Germinal center (tissue), 1 donor: ENCODE results near the gene TMEM106C.
A peak's percentile ranks its signal among the peaks of the same experiment; 100 is the strongest.

Experiments
- DNase-seq: peaks from one replicate; pipeline ENCODE4 v3.0.0; 2012; ENCODE audit warnings: mixed read lengths, low spot score

TMEM106C gene

GRCh38 chr12:47995981-47996401, 32.6 kb downstream of the TMEM106C start:
- no peak for DNase-seq

DNA sequence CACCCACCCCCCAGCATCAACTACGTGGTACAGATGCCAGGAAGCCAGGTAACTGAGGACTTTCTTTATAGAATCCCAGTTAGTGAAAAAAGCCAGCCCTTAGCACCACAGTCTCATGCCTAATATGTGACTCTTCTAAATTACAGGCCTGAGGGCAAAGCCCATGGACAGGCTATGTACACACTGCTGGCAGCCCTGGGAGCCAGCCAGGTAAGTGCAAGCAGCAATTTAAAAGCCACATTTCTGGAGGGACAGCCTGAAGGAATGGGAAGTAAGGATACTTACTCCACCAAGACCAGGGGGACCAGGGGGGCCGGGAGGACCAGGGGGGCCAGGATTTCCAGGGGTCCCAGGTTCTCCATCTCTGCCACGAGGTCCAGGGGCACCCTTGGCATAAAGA, 33.9 kb downstream of the TMEM106C start:
- DNase-seq: no peak

GRCh38 chr12:47999816-48000215, 36.4 kb downstream of the TMEM106C start:
- DNase-seq: no peak

- no peak for DNase-seq
Measured at GRCh38 chr12:48000878-48001504, 37.6 kb downstream of the TMEM106C start.

DNA sequence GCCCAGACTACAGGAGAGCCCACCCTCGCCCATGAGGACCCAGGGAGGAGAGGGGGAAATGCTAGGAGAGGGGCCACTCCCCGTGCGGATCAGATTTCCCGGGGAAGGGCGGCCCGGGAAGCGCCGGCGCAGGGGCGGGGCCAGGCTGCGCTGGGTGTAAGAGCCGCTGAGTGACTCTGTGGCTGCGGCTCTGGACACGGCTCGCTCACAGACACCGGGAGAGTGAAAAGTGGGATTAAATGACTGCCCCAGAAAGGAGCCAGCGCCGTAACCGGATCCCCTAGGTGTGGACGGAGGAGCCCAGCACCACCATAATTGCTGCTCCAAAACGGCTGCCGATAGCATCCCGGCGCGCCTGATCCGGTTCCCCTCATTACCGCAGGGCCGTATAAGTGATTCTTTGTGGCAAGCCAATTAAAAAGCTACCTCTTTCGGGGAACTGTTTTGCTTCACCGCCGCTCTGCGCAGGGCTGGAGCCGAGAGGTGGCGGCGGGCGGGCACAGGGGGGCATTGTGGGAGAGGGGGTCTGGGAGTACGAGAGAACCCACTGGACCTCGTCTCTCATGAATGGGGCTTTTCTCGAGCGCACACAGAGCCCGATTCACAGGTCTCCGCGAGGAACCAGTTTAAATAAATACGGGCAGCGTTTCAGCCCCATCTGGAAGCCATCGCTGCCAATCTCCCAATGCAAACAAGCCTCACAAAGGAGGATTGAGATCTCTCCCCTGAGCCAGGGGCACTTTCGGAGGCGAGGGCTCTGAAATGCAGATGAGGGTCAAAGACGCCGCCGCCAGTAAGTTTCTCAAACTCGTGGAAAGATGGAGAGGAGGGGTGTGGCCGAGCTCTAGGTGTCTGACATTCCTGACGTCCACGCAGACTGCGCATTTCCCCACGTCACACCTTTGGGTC, 38.4 kb downstream of the TMEM106C start:
- no peak for DNase-seq

DNA sequence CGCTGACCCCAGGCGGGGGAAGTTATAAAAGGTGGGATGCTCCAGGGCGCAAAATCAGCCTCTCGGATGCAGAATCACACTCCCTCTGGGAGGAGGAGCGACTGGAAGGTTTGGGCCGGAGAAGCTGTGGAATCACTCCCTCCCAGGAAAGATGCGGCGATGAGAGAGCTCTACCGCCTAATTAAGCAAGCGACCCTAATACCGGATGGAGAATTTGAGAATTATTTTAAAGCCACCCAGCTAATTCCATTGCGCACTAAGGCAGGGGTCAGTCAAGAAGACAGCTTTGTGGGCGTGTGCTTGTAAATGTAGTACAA, 39.0 kb downstream of the TMEM106C start:
- no peak for DNase-seq

DNA sequence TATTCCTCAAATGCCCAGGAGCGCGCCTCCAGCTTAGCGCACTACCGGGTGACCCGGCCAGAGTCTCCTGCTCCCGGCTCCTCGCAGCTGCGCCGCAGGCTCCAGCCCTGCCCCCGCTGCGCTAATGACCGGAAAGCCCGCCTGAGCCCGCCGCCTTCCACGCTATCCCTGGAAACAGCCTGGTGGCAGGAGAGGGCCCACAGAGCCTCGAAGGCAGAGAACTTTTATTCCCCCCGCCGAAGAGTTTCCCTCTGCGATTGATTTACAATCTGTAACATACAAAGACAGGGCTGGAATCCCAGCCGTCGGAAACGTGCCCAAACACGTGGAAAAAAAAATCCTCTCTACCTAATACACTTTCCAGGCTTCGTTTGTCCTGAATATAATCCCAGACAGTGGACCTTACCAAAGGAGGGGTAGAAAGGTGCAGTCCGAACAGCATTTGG, 39.4 kb downstream of the TMEM106C start:
- DNase-seq: no peak

DNA sequence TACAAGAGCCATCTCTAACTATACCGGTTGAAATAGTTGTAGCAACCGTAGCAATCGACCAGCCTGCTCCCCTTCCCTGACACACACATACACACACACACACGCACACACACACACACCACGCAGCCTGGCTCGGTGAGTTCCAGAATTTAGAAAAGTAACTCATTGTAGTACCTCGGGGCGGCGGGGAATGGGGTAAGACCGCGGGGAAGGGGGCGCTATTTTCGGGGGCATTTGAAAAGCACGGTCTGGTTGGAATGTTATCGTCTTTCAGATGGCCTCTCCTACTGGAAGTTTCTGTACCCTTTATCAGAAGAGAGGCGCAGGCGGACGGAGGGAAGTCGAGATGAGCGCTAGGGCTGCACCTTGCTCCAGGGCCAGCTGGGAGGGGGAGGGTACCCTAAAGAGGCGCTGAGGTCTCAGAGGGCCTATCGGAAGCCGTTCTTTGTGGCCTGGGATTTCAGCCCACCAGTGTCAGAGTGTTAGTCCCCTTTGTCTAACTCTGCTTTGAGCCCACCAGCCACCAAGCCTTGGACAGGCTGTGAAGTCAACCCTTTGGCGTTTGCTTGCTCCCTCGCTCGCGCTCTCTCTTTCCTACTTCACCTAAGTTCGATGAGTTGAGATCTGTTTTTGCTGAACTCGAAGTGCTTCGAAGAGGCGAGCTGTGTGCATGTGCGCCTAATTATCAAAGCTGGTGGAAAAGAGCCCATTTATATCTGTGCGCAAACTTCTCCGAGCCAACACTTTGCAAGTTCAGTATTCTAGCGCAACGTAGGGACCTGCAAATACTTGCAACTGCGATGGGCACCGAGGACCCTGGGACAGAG, 40.0 kb downstream of the TMEM106C start:
- no peak for DNase-seq

DNA sequence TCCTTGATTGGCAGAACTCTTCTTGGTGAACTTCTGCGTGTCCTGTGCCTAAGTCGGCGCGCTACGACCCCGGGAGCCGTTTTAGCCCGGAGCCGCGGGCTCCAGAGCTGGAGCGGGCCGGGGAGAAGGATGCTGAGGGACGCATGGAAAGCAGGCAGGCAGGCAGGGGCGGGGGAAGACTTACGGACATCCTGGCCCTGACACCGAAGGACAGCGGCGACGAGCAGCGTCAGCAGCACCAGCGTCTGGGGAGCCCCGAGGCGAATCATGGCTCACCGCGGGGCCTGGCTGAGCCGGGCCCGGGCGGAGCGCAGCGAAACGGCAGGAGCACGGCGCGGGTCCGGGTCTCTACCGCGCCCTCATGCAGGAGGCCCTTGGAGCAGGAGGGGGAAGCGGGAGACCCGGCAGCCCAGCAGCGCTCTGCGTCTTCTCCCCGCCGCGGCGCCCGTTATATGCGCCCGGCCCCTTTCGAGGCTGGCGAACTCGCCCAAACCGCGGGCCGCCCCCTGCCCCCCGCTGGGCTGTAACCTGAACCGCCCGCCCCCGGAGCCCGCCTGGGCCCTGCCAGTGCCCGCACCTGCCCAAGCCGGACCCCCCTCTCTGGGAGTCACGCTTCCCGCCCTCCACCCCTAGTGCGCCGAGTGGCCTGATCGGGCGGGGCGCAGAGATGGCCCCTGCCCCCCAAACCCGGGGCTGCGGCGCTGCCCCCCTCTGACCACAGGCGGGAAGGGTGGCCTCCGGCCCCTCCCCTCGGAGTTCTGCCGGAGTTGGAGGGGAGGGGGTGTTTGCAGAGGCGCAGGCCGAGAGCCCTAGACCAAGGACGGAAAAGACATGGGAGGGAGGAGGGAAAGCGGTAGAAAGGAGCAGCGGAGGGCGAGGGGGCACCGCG, 40.9 kb downstream of the TMEM106C start, which contains the start of gene COL2A1:
COL2A1 (minus strand) TSS at position 424 of the 889 bp plus-strand sequence; CDS start at position 269, 155 bp downstream.
- peak; percentile 37 for DNase-seq

GRCh38 chr12:48005001-48005749, 41.8 kb downstream of the TMEM106C start:
- DNase-seq: no peak

DNA sequence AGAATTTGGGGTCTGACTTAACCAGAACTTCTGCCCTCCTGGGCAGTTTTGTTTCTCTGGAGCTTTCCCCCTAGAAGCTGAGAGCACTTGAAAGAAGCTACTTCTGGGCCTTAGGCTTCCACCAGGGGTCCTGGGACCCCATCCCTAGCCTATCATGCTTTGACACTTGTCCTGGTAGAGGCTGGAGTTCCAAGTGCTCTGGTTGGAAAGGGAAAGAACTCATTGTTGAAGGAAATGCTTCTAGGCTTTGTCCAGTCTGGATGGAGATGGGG, 42.3 kb downstream of the TMEM106C start:
- no peak for DNase-seq

- no peak for DNase-seq
Measured at GRCh38 chr12:48007206-48007605, 43.8 kb downstream of the TMEM106C start.

GRCh38 chr12:48008349-48008748, 45.0 kb downstream of the TMEM106C start:
- no peak for DNase-seq

DNA sequence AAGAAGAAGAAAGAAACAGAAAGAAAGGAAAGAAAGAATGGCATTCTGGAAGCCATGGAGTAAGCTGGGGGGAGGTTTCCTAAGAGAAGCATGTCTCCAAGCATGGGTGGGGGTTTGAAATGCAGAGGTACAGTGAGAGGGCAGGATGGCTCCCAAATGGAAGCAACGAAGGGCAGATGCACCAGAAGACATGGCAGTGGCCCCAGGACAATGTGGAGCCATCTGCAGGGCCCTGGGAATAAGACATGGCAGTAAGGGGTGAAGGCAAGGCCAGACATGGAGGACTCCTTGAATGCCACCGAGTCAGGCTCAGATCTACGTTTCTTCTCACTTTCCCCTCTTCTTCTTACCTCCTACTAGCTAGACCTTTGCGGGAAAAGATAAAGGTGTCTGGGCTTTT, 45.6 kb downstream of the TMEM106C start:
- no peak for DNase-seq

DNA sequence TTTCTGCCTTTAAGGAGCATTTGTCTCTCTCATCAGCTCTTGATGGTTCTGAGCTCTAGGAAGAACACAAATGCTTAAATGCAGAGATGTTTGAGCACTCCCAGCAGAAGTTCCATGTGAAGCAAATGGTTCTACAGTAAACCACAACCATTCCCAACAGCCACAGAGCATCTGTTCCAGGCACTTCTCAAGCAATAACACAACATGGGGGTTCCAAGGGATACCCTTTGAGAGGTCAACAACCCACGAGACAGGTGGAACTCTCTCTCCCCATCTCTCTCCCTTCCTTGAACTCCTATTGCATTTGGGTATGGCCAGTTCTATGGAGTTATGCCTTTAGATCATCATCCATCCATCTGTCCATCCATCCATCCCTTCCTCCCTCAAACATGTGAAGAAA, 46.1 kb downstream of the TMEM106C start:
- DNase-seq: no peak

DNA sequence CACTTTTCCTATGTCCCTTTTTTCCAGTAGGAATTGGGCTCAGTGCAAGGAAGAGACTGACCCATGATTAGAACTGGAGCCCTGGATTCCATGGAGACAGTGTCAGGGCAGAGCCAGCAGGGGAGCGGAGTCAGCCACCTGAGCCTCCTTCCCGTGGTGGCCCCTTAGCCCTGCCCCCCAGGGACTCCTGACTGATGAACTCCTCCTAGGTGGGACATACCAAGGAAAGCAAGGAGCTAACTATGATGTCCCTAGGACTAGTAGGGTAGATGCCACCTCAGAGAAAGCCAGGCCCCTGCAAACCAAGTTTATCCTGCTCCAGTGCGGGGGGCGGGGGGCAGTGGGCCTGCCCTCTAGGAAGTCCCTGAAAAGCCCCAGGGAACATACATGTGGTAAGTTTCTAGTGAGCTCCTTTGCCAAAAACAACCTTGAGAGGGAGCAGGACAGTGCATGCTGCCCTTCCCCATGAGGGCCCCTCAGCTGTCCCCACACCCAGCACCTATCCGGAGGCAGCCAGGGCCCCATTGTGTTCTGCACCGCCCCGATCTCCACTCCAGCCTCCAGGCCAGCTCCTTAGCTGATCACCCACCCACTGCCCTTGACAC, 47.1 kb downstream of the TMEM106C start:
- no peak for DNase-seq

DNA sequence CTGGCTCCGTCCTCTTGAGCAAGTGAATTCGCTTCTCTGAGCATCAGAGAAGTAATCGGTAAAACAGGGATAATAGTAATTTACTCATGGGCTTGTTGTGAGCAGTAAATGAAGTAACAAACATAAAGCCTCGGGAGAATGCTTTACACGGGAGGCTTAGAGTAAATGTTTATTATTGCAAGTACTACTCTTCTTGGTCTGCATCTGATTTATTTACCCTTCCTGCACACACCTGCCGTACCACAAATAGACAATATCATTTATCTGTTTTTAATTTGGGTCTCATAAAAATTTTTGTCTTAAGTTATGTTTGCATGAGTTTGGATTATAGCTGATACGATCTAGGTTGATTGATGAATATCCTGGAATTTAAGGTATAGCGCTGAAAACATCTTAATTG, 48.7 kb downstream of the TMEM106C start:
- DNase-seq: no peak

GRCh38 chr12:48013287-48013686, 49.9 kb downstream of the TMEM106C start:
- no peak for DNase-seq

- DNase-seq: no peak
Measured at GRCh38 chr12:48015129-48015528, 51.7 kb downstream of the TMEM106C start.

- DNase-seq: no peak
Measured at GRCh38 chr12:48015954-48016353, 52.6 kb downstream of the TMEM106C start.
